DND-41 (cell line): Measurements from ENCODE around the gene ABCB4.

ENCODE experiments used
- ATAC-seq: fragments of 200-7000 bp; cut with Tn5 transposase; 3 replicates; pipeline ENCODE4 v1.9.1; 2021; ENCODE audit warnings: low read depth; ENCODE audit not compliant: insufficient read depth
- DNase-seq: peaks from one replicate; pipeline ENCODE4 v3.0.0-alpha.2; 2020
- H2AFZ ChIP-seq: 2 replicates; pipeline ENCODE4 v1.6.0; 2012; ENCODE audit warnings: low read depth, low read length
- H3K27ac ChIP-seq: 2 replicates; pipeline ENCODE4 v1.5.1; 2012; ENCODE audit warnings: low read length, inconsistent platforms
- H3K27me3 ChIP-seq: fragments of 200-600 bp; sonication (generic); 2 replicates; pipeline ENCODE4 v1.6.0; 2012; ENCODE audit warnings: low read length, mild to moderate bottlenecking, inconsistent platforms; ENCODE audit not compliant: insufficient read depth, poor library complexity
- H3K36me3 ChIP-seq: 2 replicates; pipeline ENCODE4 v1.5.1; 2012; ENCODE audit warnings: low read length, inconsistent platforms; ENCODE audit not compliant: insufficient read depth
- H3K4me1 ChIP-seq: 2 replicates; pipeline ENCODE4 v1.5.1; 2012; ENCODE audit warnings: mild to moderate bottlenecking, low read length; ENCODE audit not compliant: insufficient read depth
- H3K4me2 ChIP-seq: 2 replicates; pipeline ENCODE4 v1.6.0; 2012; ENCODE audit warnings: mild to moderate bottlenecking, moderate library complexity, low read length, inconsistent platforms; ENCODE audit not compliant: insufficient read depth
- H3K4me3 ChIP-seq, 2 experiments: fragments of 200-600 bp in 1 of 2; shearing (Covaris generic) in 1 of 2; 2 replicates each; pipeline ENCODE4 v1.5.1; 2012 to 2016; ENCODE audit warnings: inconsistent platforms in 2 of 2, low read length in 2 of 2, mild to moderate bottlenecking in 2 of 2, low read depth in 1 of 2, moderate library complexity in 1 of 2
- H3K79me2 ChIP-seq: 2 replicates; pipeline ENCODE4 v1.6.0; 2012; ENCODE audit warnings: low read length, inconsistent platforms; ENCODE audit not compliant: insufficient read depth
- H3K9ac ChIP-seq: 2 replicates; pipeline ENCODE4 v1.6.0; 2012; ENCODE audit warnings: low read depth, mild to moderate bottlenecking, inconsistent platforms, low read length, moderate library complexity
- H3K9me3 ChIP-seq: 2 replicates; pipeline ENCODE4 v1.5.1; 2012; ENCODE audit warnings: low read length, moderate library complexity, mild to moderate bottlenecking, inconsistent platforms; ENCODE audit not compliant: insufficient read depth, severe bottlenecking
- H4K20me1 ChIP-seq: 2 replicates; pipeline ENCODE4 v1.6.0; 2012; ENCODE audit warnings: low read length; ENCODE audit not compliant: insufficient read depth
- EZH2 ChIP-seq: IDR thresholded peaks from 3 replicates; pipeline ENCODE4 v1.6.1; 2012; ENCODE audit warnings: borderline replicate concordance, low read depth, mild to moderate bottlenecking, moderate library complexity, low read length, inconsistent platforms; ENCODE audit not compliant: severe bottlenecking
- TF ChIP-seq, protein P1 (sequence below): IDR thresholded peaks from 2 replicates; pipeline ENCODE4 v1.5.1; 2012; ENCODE audit warnings: borderline replicate concordance, low read length, moderate library complexity, mild to moderate bottlenecking; ENCODE audit not compliant: poor library complexity, severe bottlenecking; ENCODE audit errors: extremely low read depth

ABCB4 gene

DNA sequence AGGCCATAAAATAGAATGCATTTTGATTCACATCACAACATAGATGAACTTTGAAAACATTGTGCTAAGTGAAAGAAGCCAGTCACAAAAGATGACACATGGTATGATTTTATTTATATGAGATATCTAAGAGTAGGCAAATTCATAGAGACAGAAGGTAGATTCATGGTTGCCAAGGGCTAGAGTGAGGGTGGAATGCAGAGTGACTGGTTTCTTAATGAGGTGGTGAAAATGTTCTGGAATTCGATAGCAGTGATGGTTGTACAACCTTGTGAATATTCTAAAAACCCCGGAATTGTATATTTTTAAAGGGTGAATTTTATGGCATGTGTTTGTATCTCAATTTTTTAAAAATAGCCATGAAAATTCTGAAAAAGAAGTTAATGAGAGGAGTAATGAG, 42.9 kb downstream of the ABCB4 start:
- Histone ChIP-seq H3K9ac (no peak overlapping the region), H3K27me3 (peaks cover 5% of the 10 kb centered on the region), H3K9me3 (no peaks in the 10 kb centered on the region), H3K4me3 (no peak overlapping the region), H3K27ac (no peak overlapping the region), H3K4me1 (no peaks in the 10 kb centered on the region), H4K20me1 (no peaks in the 10 kb centered on the region), H3K79me2 (no peaks in the 10 kb centered on the region), H3K4me2 (no peak overlapping the region), H3K36me3 (no peaks in the 10 kb centered on the region), H2AFZ (no peak overlapping the region)
- DNase-seq (no peak), ATAC-seq (no peak)
- TF ChIP-seq EZH2 = no peak
- TF ChIP-seq, protein P1, sequence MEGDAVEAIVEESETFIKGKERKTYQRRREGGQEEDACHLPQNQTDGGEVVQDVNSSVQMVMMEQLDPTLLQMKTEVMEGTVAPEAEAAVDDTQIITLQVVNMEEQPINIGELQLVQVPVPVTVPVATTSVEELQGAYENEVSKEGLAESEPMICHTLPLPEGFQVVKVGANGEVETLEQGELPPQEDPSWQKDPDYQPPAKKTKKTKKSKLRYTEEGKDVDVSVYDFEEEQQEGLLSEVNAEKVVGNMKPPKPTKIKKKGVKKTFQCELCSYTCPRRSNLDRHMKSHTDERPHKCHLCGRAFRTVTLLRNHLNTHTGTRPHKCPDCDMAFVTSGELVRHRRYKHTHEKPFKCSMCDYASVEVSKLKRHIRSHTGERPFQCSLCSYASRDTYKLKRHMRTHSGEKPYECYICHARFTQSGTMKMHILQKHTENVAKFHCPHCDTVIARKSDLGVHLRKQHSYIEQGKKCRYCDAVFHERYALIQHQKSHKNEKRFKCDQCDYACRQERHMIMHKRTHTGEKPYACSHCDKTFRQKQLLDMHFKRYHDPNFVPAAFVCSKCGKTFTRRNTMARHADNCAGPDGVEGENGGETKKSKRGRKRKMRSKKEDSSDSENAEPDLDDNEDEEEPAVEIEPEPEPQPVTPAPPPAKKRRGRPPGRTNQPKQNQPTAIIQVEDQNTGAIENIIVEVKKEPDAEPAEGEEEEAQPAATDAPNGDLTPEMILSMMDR = no peak

DNA sequence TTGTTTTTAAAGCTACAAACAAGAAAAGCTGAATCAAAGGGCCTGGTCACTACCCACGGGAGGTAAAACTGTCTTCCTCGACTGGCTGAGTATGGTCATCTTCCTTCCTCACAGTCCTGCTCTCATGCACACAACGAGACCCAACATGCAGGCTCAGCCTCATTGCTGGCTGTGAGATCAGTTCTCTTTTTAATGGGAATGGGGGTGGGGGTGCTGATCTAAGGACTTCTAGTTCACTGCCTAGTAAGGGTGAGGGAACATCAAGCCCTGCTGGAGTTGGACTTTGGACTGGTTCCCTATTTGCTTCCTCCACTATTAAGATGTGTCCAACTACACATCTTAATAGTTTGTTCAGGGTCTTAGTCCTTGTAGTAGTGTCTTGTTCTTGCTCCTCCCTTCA, 48.2 kb downstream of the ABCB4 start:
- H3K4me1 ChIP-seq = no peaks in the 10 kb centered on the region
- DNase-seq (no peak), ATAC-seq (no peak)

DNA sequence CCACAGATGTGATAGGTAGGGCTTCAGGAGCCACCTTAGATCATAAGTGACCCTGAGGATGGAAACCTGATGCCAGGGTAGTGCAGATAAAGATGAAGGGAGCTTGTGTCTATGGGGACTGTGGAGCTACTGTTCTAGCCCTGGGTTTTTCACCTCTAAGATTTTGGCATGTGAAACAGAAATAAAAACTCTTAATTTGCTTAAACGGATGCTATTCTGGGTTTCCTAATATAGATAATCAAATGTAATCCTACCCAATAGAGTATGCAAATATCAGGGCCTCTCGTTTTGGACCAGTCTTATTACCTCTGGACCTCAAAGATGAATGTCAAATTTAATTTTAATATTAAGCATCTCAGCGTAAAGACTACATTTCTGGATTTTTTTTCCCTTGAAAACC, 49.3 kb downstream of the ABCB4 start:
- Histone ChIP-seq H2AFZ (no peak overlapping the region), H3K4me3 (no peak overlapping the region), H3K79me2 (no peaks in the 10 kb centered on the region), H3K27ac (no peak overlapping the region), H3K9me3 (no peaks in the 10 kb centered on the region), H3K36me3 (no peaks in the 10 kb centered on the region), H3K9ac (no peak overlapping the region), H3K27me3 (peaks cover 8% of the 10 kb centered on the region), H3K4me2 (no peak overlapping the region), H3K4me1 (no peaks in the 10 kb centered on the region), H4K20me1 (no peaks in the 10 kb centered on the region)
- DNase-seq (no peak), ATAC-seq (no peak)
- TF ChIP-seq, protein P1 = no peak
- TF ChIP-seq EZH2 = no peak

More for the DNA sequence above, 48.2 kb downstream of the ABCB4 start:
- no peak overlapping the region for H3K27ac ChIP-seq
- H3K9ac ChIP-seq = no peak overlapping the region
- no peaks in the 10 kb centered on the region for H3K36me3 ChIP-seq
- no peak for TF ChIP-seq EZH2
- TF ChIP-seq, protein P1 = no peak
- H3K4me2 ChIP-seq = no peak overlapping the region
- H4K20me1 ChIP-seq = no peaks in the 10 kb centered on the region
- peaks cover 8% of the 10 kb centered on the region for H3K27me3 ChIP-seq
- no peaks in the 10 kb centered on the region for H3K9me3 ChIP-seq
- H3K4me3 ChIP-seq = no peak overlapping the region
- no peaks in the 10 kb centered on the region for H3K79me2 ChIP-seq
- no peak overlapping the region for H2AFZ ChIP-seq

DNA sequence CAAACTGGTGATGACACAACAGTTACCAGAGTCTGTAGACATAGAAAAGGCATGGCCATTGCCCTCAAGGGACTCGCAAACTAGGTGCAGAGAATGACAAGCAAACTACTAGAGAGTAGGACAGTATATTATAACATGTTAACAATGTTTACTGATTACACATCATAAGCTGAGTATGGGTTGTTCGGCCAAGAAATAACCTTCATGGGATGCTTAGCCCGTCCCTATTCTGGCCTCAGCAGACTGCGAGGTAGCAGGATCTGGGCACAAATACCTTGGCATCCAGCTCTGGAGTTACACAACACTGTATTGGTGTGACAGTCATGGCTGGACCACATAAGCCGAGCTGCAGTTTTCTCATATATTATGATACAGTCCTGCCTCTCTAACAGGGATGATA, 51.4 kb downstream of the ABCB4 start:
- TF ChIP-seq EZH2 = no peak
- TF ChIP-seq, protein P1 = no peak
- Histone ChIP-seq H3K79me2 (no peaks in the 10 kb centered on the region), H3K27ac (no peak overlapping the region), H3K4me2 (no peak overlapping the region), H3K9ac (no peak overlapping the region), H3K36me3 (no peaks in the 10 kb centered on the region), H2AFZ (no peak overlapping the region), H3K27me3 (peaks cover 9% of the 10 kb centered on the region), H4K20me1 (no peaks in the 10 kb centered on the region), H3K4me1 (no peaks in the 10 kb centered on the region), H3K4me3 (no peak overlapping the region), H3K9me3 (no peaks in the 10 kb centered on the region)
- ATAC-seq = no peak
- DNase-seq = no peak
